Upper lobe of left lung (tissue), 6 donors: ENCODE data around the gene CASP14. TPM values are rescaled to one million over a fixed set of nuclear protein-coding genes. Genes with fewer than 3 reads are reported as not detected.

Experiments
- ATAC-seq, 2 donors: fragments of 200-7000 bp; cut with Tn5 transposase; one replicate each; pipeline ENCODE4 v1.9.1; 2022; ENCODE audit warnings: mild to moderate bottlenecking in 2 of 2, moderate library complexity in 2 of 2; ENCODE audit not compliant: low FRiP score in 2 of 2
- DNase-seq, 2 donors: peaks; one replicate each; pipeline ENCODE4 v3.0.0-alpha.2; 2019 to 2020
- H3K27ac ChIP-seq, 4 donors: fragments of 200-600 bp; sonication (generic); one replicate each; pipeline ENCODE4 v1.5.1; 2016 to 2019
- H3K27me3 ChIP-seq, 4 donors: fragments of 200-600 bp; sonication (generic); one replicate each; pipeline ENCODE4 v1.5.1; 2017 to 2019
- H3K36me3 ChIP-seq, 4 donors: fragments of 200-600 bp; sonication (generic); one replicate each; pipeline ENCODE4 v1.5.1; 2016 to 2019
- H3K4me1 ChIP-seq, 4 donors: fragments of 200-600 bp; sonication (generic); one replicate each; pipeline ENCODE4 v1.5.1; 2018 to 2019
- H3K4me3 ChIP-seq, 4 donors: fragments of 200-600 bp; sonication (generic); one replicate each; pipeline ENCODE4 v1.5.1; 2017 to 2019; ENCODE audit warnings: mild to moderate bottlenecking in 2 of 4, moderate library complexity in 1 of 4
- H3K9me3 ChIP-seq, 4 donors: fragments of 200-600 bp; sonication (generic); one replicate each; pipeline ENCODE4 v1.5.1; 2018 to 2019
- EP300 ChIP-seq, 4 donors: sonication (generic); formaldehyde crosslinking; IDR thresholded peaks; one replicate each; pipeline ENCODE4 v1.5.1; 2017; ENCODE audit warnings: antibody characterized with exemption in 4 of 4, control low read depth in 2 of 4
- POLR2A ChIP-seq, 4 donors: fragments of 450-650 bp; IDR thresholded peaks; one replicate each; pipeline ENCODE4 v1.5.1; 2016 to 2017; ENCODE audit warnings: antibody characterized with exemption in 4 of 4, mild to moderate bottlenecking in 2 of 4
- POLR2AphosphoS5 ChIP-seq, 2 donors: sonication (generic); formaldehyde crosslinking; IDR thresholded peaks; one replicate each; pipeline ENCODE4 v1.5.1; 2017; ENCODE audit warnings: antibody characterized with exemption in 2 of 2
- WGBS, 2 donors: methylation state at CpG; one replicate each; pipeline ENCODE4 v1.1.5; 2017 to 2018; 5-methylcytosine and 5-hydroxymethylcytosine counted together
- total RNA-seq, 6 donors: library from RNA; depleted of rRNA in 4 of 6; stranded (reverse); fragments of >200 nt in 4 of 6; gene quantifications; one replicate each; pipeline versions ENCODE4 v1.1.0 to v1.2.1, GENCODE V29; 2016 to 2021
- TF ChIP-seq, protein P1 (sequence below), 6 experiments: fragments of 450-650 bp in 4 of 6; fragments of 200-600 bp in 2 of 6; sonication (generic) in 2 of 6; IDR thresholded peaks; one replicate each; pipeline ENCODE4 v1.5.1; 2016 to 2019; ENCODE audit warnings: antibody characterized with exemption in 6 of 6
- donor health status: DM: no; HTN: no; CAD: no; lungs with moderate emphysema.
- donor health status: DM: no; HTN: yes; CAD: no; lungs with severe emphysema.

The CASP14 gene
- total RNA-seq, 6 donors from 2014 or later: not detected

GRCh38 chr19:15028490-15028889 lies 20.8 kb upstream of the CASP14 start:
- Histone ChIP-seq H3K9me3 (no peaks in the 10 kb centered on the region), H3K4me1 (no peaks in the 10 kb centered on the region), H3K27me3 (no peaks in the 10 kb centered on the region), H3K36me3 (no peaks in the 10 kb centered on the region), H3K27ac (no peak overlapping the region), H3K4me3 (no peak overlapping the region)
- ATAC-seq (no peak), DNase-seq (no peak)
- TF ChIP-seq, protein P1, sequence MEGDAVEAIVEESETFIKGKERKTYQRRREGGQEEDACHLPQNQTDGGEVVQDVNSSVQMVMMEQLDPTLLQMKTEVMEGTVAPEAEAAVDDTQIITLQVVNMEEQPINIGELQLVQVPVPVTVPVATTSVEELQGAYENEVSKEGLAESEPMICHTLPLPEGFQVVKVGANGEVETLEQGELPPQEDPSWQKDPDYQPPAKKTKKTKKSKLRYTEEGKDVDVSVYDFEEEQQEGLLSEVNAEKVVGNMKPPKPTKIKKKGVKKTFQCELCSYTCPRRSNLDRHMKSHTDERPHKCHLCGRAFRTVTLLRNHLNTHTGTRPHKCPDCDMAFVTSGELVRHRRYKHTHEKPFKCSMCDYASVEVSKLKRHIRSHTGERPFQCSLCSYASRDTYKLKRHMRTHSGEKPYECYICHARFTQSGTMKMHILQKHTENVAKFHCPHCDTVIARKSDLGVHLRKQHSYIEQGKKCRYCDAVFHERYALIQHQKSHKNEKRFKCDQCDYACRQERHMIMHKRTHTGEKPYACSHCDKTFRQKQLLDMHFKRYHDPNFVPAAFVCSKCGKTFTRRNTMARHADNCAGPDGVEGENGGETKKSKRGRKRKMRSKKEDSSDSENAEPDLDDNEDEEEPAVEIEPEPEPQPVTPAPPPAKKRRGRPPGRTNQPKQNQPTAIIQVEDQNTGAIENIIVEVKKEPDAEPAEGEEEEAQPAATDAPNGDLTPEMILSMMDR (IDR thresholded peaks at IDR 0.05): no peak
- TF ChIP-seq POLR2AphosphoS5 (IDR thresholded peaks at IDR 0.05) (no peak), EP300 (IDR thresholded peaks at IDR 0.05) (no peak), POLR2A (IDR thresholded peaks at IDR 0.05) (no peak)
- 61 to 84% methylated on average over 4 of the region's 5 CpGs for WGBS, 2 donors

- DNase-seq (no peak), ATAC-seq (no peak)
- Histone ChIP-seq H3K27me3 (no peaks in the 10 kb centered on the region), H3K4me3 (no peak overlapping the region), H3K4me1 (no peaks in the 10 kb centered on the region), H3K9me3 (no peaks in the 10 kb centered on the region), H3K27ac (no peak overlapping the region), H3K36me3 (no peaks in the 10 kb centered on the region)
- TF ChIP-seq POLR2A (IDR thresholded peaks at IDR 0.05) (no peak), POLR2AphosphoS5 (IDR thresholded peaks at IDR 0.05) (no peak), EP300 (IDR thresholded peaks at IDR 0.05) (no peak)
- TF ChIP-seq, protein P1 (IDR thresholded peaks at IDR 0.05): no peak
- 32 to 56% methylated on average over 1 of the region's 1 CpG for WGBS, 2 donors
Measured at GRCh38 chr19:15031675-15032074, 17.6 kb upstream of the CASP14 start.

DNA sequence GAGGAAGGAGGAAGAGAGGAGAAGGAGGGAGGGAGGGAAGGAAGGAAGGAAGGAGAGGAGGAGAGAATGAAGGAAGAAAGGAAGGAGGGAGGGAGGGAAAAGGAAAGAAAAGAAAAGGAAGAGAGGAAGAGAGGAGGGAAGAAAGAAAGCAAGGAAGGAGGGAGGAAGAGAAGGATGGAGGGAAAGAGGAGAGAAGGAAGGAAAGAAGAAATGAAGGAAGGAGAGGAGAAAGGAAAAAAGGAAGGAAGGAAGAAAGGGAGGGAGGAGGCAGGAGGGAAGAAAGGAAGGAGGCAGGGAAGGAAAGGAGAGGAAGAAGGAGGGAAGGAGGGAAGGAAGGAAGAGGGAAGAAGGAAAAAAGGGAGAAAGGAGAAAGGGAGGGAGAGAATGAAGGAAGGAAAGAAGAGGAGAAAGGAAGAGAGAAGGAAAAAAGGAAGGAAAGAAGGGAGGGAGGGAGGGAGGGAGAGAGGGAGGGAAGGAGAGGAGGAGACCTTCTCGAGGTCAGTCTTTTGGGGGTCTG lies 13.4 kb upstream of the CASP14 start:
- H3K27me3 ChIP-seq: no peaks in the 10 kb centered on the region
- ATAC-seq: no peak

DNA sequence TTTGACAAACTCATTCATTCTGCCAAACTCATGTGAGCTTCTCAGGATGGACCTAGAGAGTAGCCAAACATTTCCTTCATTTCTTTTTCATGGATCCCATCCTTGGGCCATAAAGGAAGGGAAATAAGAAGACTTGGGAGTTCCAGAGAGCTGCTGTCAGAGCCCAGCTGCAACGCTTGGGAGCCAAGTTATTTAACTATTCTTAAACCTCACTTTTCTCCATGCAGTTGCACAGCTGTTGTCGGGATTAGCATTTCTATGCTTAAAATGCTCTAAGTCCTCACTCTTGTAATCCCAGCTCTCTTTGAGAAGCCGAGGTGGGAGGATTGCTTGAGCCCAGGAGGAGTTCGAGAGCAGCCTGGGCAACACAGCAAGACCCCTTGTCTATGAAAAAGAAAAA lies 11.7 kb upstream of the CASP14 start:
- Histone ChIP-seq H3K27ac (no peak overlapping the region), H3K9me3 (no peaks in the 10 kb centered on the region), H3K4me1 (no peaks in the 10 kb centered on the region), H3K27me3 (no peaks in the 10 kb centered on the region), H3K4me3 (no peak overlapping the region), H3K36me3 (no peaks in the 10 kb centered on the region)
- 53 to 61% methylated on average over 4 of the region's 4 CpGs for WGBS, 2 donors
- no peak for DNase-seq
- TF ChIP-seq POLR2AphosphoS5 (IDR thresholded peaks at IDR 0.05) (no peak), POLR2A (IDR thresholded peaks at IDR 0.05) (no peak), EP300 (IDR thresholded peaks at IDR 0.05) (no peak)
- TF ChIP-seq, protein P1 (IDR thresholded peaks at IDR 0.05): no peak
- no peak for ATAC-seq

More for the DNA sequence above, 13.4 kb upstream of the CASP14 start:
- DNase-seq: no peak
- WGBS, 2 donors: 55 to 71% methylated on average over 1 of the region's 1 CpG
- TF ChIP-seq EP300 (IDR thresholded peaks at IDR 0.05): no peak
- no peak for TF ChIP-seq POLR2AphosphoS5 (IDR thresholded peaks at IDR 0.05)
- TF ChIP-seq, protein P1 (IDR thresholded peaks at IDR 0.05): no peak
- TF ChIP-seq POLR2A (IDR thresholded peaks at IDR 0.05): no peak
- H3K4me3 ChIP-seq: no peak overlapping the region
- H3K36me3 ChIP-seq: no peaks in the 10 kb centered on the region
- H3K4me1 ChIP-seq: no peaks in the 10 kb centered on the region
- H3K9me3 ChIP-seq: no peaks in the 10 kb centered on the region
- no peak overlapping the region for H3K27ac ChIP-seq

DNA sequence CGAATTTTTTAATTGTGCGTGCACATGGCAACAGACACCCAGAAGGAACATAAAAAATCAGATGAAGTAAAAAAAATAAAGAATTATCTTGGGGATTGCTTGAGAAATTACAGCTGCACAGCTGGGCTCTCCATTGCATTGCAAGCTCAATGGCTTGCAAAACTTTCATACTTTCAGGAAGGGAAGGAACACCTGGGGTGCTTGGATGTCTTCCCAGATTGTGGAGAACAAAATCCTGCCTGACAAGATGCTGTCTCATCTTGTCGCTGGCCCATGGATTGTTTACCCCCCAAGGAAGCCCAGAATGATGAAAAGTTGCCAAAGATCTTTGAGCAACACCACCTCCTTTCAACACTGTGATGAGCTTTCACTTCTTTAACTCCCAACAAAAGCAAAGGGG lies 11.0 kb upstream of the CASP14 start:
- no peaks in the 10 kb centered on the region for H3K36me3 ChIP-seq
- no peak for DNase-seq
- H3K4me3 ChIP-seq: no peak overlapping the region
- no peak overlapping the region for H3K27ac ChIP-seq
- TF ChIP-seq EP300 (IDR thresholded peaks at IDR 0.05): no peak
- no peak for ATAC-seq
- H3K4me1 ChIP-seq: no peaks in the 10 kb centered on the region
- H3K27me3 ChIP-seq: no peaks in the 10 kb centered on the region
- WGBS, 2 donors: 63 to 69% methylated on average over 3 of the region's 3 CpGs
- H3K9me3 ChIP-seq: no peaks in the 10 kb centered on the region
